ENCODE data around the gene ISCA2. TPM values are rescaled to one million over a fixed set of nuclear protein-coding genes. Genes with fewer than 3 reads are reported as not detected.

Gene ISCA2
- total and polyA plus RNA-seq, 2 donors (not counting 1 experiment from before 2014, with no cell fraction given), result 14.1 to 28.3 TPM

GRCh38 chr14:74528886-74529285 is 35.3 kb downstream of the ISCA2 start:
- Histone ChIP-seq H3K4me2 (replicated peaks; ENCODE audit: low read depth, low read length, poor library complexity, severe bottlenecking) (no peak overlapping the region), H3K27me3 (replicated peaks in 1 of 4; ENCODE audit: control extremely low read depth in 1 of 4, control insufficient read depth in 3 of 4, insufficient read depth in 4 of 4, low read length in 3 of 4) (no peaks in the 10 kb centered on the region), H3K79me2 (ENCODE audit: control insufficient read depth, insufficient read depth, low read length) (no peaks in the 10 kb centered on the region), H3K4me3 (ENCODE audit: control extremely low read depth in 1 of 5, extremely low read depth in 1 of 5, insufficient read depth in 1 of 5, low read depth in 2 of 5, low read length in 4 of 5) (no peak overlapping the region), H2AFZ (ENCODE audit: insufficient read depth, low read depth, low read length, poor library complexity, severe bottlenecking) (no peak overlapping the region), H3K9ac (ENCODE audit: low read length) (no peak overlapping the region), H3K36me3 (replicated peaks in 1 of 2; ENCODE audit: control extremely low read depth in 1 of 2, control insufficient read depth in 1 of 2, extremely low read depth in 1 of 2, insufficient read depth in 2 of 2, low read length in 1 of 2) (no peaks in the 10 kb centered on the region), H3K9me3 (ENCODE audit: control extremely low read depth in 1 of 3, control insufficient read depth in 2 of 3, insufficient read depth in 1 of 3, low read length in 2 of 3) (no peaks in the 10 kb centered on the region), H3K27ac (ENCODE audit: low read length in 2 of 2) (no peak overlapping the region), H4K20me1 (ENCODE audit: control insufficient read depth, insufficient read depth, low read length, poor library complexity, severe bottlenecking) (no peaks in the 10 kb centered on the region), H3K4me1 (ENCODE audit: control insufficient read depth in 2 of 2, insufficient read depth in 2 of 2, low read length in 2 of 2) (peaks cover 7 to 10% of the 10 kb centered on the region in 2 donors)
- H3K9me3 Mint-ChIP-seq (ENCODE audit: insufficient read depth), result no peaks in the 10 kb centered on the region
- ATAC-seq (ENCODE audit: low read depth) (no peak), DNase-seq (no peak)
- POLR2A ChIA-PET, result no interaction called here
- H3K27ac Mint-ChIP-seq, result no peak overlapping the region
- H3K4me3 Mint-ChIP-seq, result no peak overlapping the region
- intact Hi-C loops (cut with micrococcal nuclease), result no loop called here
- no peak for TF ChIP-seq CTCF (IDR thresholded peaks at IDR 0.05)
- TF ChIP-seq EZH2 (IDR thresholded peaks at IDR 0.05; ENCODE audit: borderline replicate concordance, insufficient read depth, low read depth, low read length, poor library complexity, severe bottlenecking), result no peak
- H3K4me1 Mint-ChIP-seq, result peaks cover 15% of the 10 kb centered on the region
- CTCF ChIA-PET, result no interaction called here
- peaks cover 7% of the 10 kb centered on the region for H3K27me3 Mint-ChIP-seq
- 100% methylated on average over 10 of the region's 10 CpGs for WGBS (ENCODE audit: insufficient coverage)

- Mint-ChIP-seq H3K4me1 (peaks cover 4% of the 10 kb centered on the region), H3K4me3 (no peak overlapping the region), H3K9me3 (ENCODE audit: insufficient read depth) (no peaks in the 10 kb centered on the region), H3K27me3 (peaks cover 4% of the 10 kb centered on the region), H3K27ac (no peak overlapping the region)
- Histone ChIP-seq H4K20me1 (ENCODE audit: control insufficient read depth, insufficient read depth, low read length, poor library complexity, severe bottlenecking) (no peaks in the 10 kb centered on the region), H3K36me3 (replicated peaks in 1 of 2; ENCODE audit: control extremely low read depth in 1 of 2, control insufficient read depth in 1 of 2, extremely low read depth in 1 of 2, insufficient read depth in 2 of 2, low read length in 1 of 2) (no peaks in the 10 kb centered on the region), H3K27ac (ENCODE audit: low read length in 2 of 2) (no peak overlapping the region), H3K4me2 (replicated peaks; ENCODE audit: low read depth, low read length, poor library complexity, severe bottlenecking) (no peak overlapping the region), H3K79me2 (ENCODE audit: control insufficient read depth, insufficient read depth, low read length) (no peaks in the 10 kb centered on the region), H3K27me3 (replicated peaks in 1 of 4; ENCODE audit: control extremely low read depth in 1 of 4, control insufficient read depth in 3 of 4, insufficient read depth in 4 of 4, low read length in 3 of 4) (no peaks in the 10 kb centered on the region), H3K9me3 (ENCODE audit: control extremely low read depth in 1 of 3, control insufficient read depth in 2 of 3, insufficient read depth in 1 of 3, low read length in 2 of 3) (no peaks in the 10 kb centered on the region), H2AFZ (ENCODE audit: insufficient read depth, low read depth, low read length, poor library complexity, severe bottlenecking) (no peak overlapping the region), H3K4me3 (ENCODE audit: control extremely low read depth in 1 of 5, extremely low read depth in 1 of 5, insufficient read depth in 1 of 5, low read depth in 2 of 5, low read length in 4 of 5) (no peak overlapping the region), H3K9ac (ENCODE audit: low read length) (no peak overlapping the region), H3K4me1 (ENCODE audit: control insufficient read depth in 2 of 2, insufficient read depth in 2 of 2, low read length in 2 of 2) (no peaks in the 10 kb centered on the region)
- intact Hi-C loops (cut with micrococcal nuclease), result no loop called here
- POLR2A ChIA-PET, result no interaction called here
- CTCF ChIA-PET, result no interaction called here
- no peak for TF ChIP-seq CTCF (IDR thresholded peaks at IDR 0.05)
- TF ChIP-seq EZH2 (IDR thresholded peaks at IDR 0.05; ENCODE audit: borderline replicate concordance, insufficient read depth, low read depth, low read length, poor library complexity, severe bottlenecking), result no peak
- ATAC-seq (ENCODE audit: low read depth) (no peak), DNase-seq (no peak)
- WGBS (ENCODE audit: insufficient coverage), result no CpG with 5 or more reads among the region's 3 CpGs
These were observed 37.4 kb downstream of the ISCA2 start for GRCh38 chr14:74531006-74531405.
